GM06990 (cell line): ENCODE measurements around the gene SLC35G2.

Experiments used
- DNase-seq: peaks from one replicate; pipeline ENCODE4 v3.0.0-alpha.2; 2011; ENCODE audit not compliant: insufficient read length; ENCODE audit errors: extremely low read depth
- H3K27me3 ChIP-seq: replicated peaks from 2 replicates; pipeline ENCODE4 v1.6.0; 2011; ENCODE audit warnings: low read length; ENCODE audit not compliant: control insufficient read depth, insufficient read depth
- H3K36me3 ChIP-seq: 2 replicates; pipeline ENCODE4 v1.5.1; 2011; ENCODE audit warnings: low read length; ENCODE audit not compliant: control insufficient read depth, insufficient read depth
- H3K4me3 ChIP-seq: replicated peaks from 2 replicates; pipeline ENCODE4 v1.5.1; 2011; ENCODE audit warnings: low read depth, mild to moderate bottlenecking, control low read depth, low read length
- CTCF ChIP-seq: IDR thresholded peaks from 2 replicates; pipeline ENCODE4 v1.5.1; 2011; ENCODE audit warnings: low read length, control low read depth, mild to moderate bottlenecking, inconsistent platforms; ENCODE audit not compliant: insufficient read depth, poor library complexity, severe bottlenecking

SLC35G2 gene

GRCh38 chr3:136842294-136842693 lies 23.4 kb downstream of the SLC35G2 start:
- no peak for TF ChIP-seq CTCF
- DNase-seq: no peak
- Histone ChIP-seq H3K27me3 (no peaks in the 10 kb centered on the region), H3K36me3 (peaks cover 2% of the 10 kb centered on the region), H3K4me3 (no peak overlapping the region)

- Histone ChIP-seq H3K4me3 (no peak overlapping the region), H3K27me3 (no peaks in the 10 kb centered on the region), H3K36me3 (peaks cover 2% of the 10 kb centered on the region; the same call in 1 of the 2 replicates)
- TF ChIP-seq CTCF: no peak
- DNase-seq: no peak
Observed at GRCh38 chr3:136844724-136845123, 25.8 kb downstream of the SLC35G2 start.

GRCh38 chr3:136852180-136852579 lies 33.3 kb downstream of the SLC35G2 start:
- no peak for TF ChIP-seq CTCF
- DNase-seq: no peak
- H3K36me3 ChIP-seq: peaks cover 1% of the 10 kb centered on the region
- H3K4me3 ChIP-seq: no peak overlapping the region
- H3K27me3 ChIP-seq: no peaks in the 10 kb centered on the region

GRCh38 chr3:136856665-136857064 lies 37.7 kb downstream of the SLC35G2 start:
- no peak for TF ChIP-seq CTCF
- Histone ChIP-seq H3K4me3 (no peak overlapping the region), H3K27me3 (no peaks in the 10 kb centered on the region), H3K36me3 (peaks cover 1% of the 10 kb centered on the region)
- DNase-seq: no peak

GRCh38 chr3:136858381-136858780 lies 39.5 kb downstream of the SLC35G2 start:
- DNase-seq: no peak
- TF ChIP-seq CTCF: no peak
- Histone ChIP-seq H3K4me3 (no peak overlapping the region), H3K27me3 (no peaks in the 10 kb centered on the region), H3K36me3 (peaks cover 1% of the 10 kb centered on the region)

- DNase-seq: no peak
- H3K4me3 ChIP-seq: peak overlapping the region; percentile 71
Observed at GRCh38 chr3:136860541-136860940, 41.6 kb downstream of the SLC35G2 start.

More at GRCh38 chr3:136860541-136860940, 41.6 kb downstream of the SLC35G2 start:
- Histone ChIP-seq H3K27me3 (no peaks in the 10 kb centered on the region), H3K36me3 (peaks cover 1% of the 10 kb centered on the region)
- no peak for TF ChIP-seq CTCF
